Neural cell (in vitro differentiated cells): Measurements from ENCODE around the gene GPR152.

Experiments used
- EP300 ChIP-seq: fragments of 450-650 bp; conservative IDR thresholded peaks from 2 replicates; pipeline ENCODE4 v1.6.1; 2014; ENCODE audit warnings: antibody characterized with exemption, mild to moderate bottlenecking, moderate library complexity; ENCODE audit not compliant: poor library complexity, severe bottlenecking
- EZH2 ChIP-seq: fragments of 200-600, 300-800 bp; shearing (Covaris generic), sonication (generic); IDR thresholded peaks from 2 replicates; pipeline ENCODE4 v1.6.1; 2014; ENCODE audit warnings: antibody characterized with exemption, low read length, borderline replicate concordance, mild to moderate bottlenecking; ENCODE audit not compliant: insufficient read depth, poor library complexity, severe bottlenecking
- MXI1 ChIP-seq: fragments of 450-650 bp; conservative IDR thresholded peaks from 2 replicates; pipeline ENCODE4 v1.6.1; 2014; ENCODE audit warnings: antibody characterized with exemption, mild to moderate bottlenecking; ENCODE audit not compliant: poor library complexity, severe bottlenecking
- POLR2AphosphoS5 ChIP-seq: IDR thresholded peaks from 2 replicates; pipeline ENCODE4 v1.6.1; 2012
- RAD21 ChIP-seq: fragments of 450-650 bp; conservative IDR thresholded peaks from 2 replicates; pipeline ENCODE4 v1.6.1; 2014; ENCODE audit warnings: antibody characterized with exemption, mild to moderate bottlenecking, moderate library complexity
- SMC3 ChIP-seq: fragments of 450-650 bp; conservative IDR thresholded peaks from 2 replicates; pipeline ENCODE4 v1.6.1; 2014; ENCODE audit warnings: antibody characterized with exemption, mild to moderate bottlenecking, moderate library complexity; ENCODE audit not compliant: poor library complexity
- TAF1 ChIP-seq: IDR thresholded peaks from 2 replicates; pipeline ENCODE4 v1.6.1; 2012; ENCODE audit warnings: low read depth
- TF ChIP-seq, protein P1 (sequence below): fragments of 450-650 bp; IDR thresholded peaks from 2 replicates; pipeline ENCODE4 v1.5.1; 2014; ENCODE audit warnings: antibody characterized with exemption, mild to moderate bottlenecking, moderate library complexity; ENCODE audit not compliant: poor library complexity, severe bottlenecking
- TF ChIP-seq, protein P2 (sequence below): IDR thresholded peaks from 2 replicates; pipeline ENCODE4 v1.6.1; 2012; ENCODE audit warnings: borderline replicate concordance

DNA sequence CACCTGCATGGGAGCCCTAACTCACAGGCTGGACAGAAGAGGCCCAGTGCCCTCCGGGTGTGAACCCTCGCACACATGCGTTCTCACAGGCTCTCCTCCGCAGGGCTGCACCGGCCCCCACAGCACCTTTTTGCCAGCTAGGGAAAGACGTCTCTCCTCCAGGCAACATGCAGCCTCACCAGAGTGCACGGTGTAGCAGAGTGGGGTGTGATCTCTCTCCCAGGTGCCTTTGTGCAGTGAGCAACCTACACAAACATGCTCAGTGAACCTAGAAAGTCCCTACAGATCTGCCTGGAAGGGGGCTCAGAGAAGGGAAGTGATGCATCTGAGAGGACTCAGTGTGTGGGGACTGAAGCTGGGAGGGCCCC, 40.8 kb downstream of the GPR152 start:
- TF ChIP-seq, protein P1, sequence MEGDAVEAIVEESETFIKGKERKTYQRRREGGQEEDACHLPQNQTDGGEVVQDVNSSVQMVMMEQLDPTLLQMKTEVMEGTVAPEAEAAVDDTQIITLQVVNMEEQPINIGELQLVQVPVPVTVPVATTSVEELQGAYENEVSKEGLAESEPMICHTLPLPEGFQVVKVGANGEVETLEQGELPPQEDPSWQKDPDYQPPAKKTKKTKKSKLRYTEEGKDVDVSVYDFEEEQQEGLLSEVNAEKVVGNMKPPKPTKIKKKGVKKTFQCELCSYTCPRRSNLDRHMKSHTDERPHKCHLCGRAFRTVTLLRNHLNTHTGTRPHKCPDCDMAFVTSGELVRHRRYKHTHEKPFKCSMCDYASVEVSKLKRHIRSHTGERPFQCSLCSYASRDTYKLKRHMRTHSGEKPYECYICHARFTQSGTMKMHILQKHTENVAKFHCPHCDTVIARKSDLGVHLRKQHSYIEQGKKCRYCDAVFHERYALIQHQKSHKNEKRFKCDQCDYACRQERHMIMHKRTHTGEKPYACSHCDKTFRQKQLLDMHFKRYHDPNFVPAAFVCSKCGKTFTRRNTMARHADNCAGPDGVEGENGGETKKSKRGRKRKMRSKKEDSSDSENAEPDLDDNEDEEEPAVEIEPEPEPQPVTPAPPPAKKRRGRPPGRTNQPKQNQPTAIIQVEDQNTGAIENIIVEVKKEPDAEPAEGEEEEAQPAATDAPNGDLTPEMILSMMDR, result no peak
- TF ChIP-seq RAD21, result no peak
- no peak for TF ChIP-seq EZH2
- no peak for TF ChIP-seq SMC3
- no peak for TF ChIP-seq EP300
- TF ChIP-seq, protein P2, sequence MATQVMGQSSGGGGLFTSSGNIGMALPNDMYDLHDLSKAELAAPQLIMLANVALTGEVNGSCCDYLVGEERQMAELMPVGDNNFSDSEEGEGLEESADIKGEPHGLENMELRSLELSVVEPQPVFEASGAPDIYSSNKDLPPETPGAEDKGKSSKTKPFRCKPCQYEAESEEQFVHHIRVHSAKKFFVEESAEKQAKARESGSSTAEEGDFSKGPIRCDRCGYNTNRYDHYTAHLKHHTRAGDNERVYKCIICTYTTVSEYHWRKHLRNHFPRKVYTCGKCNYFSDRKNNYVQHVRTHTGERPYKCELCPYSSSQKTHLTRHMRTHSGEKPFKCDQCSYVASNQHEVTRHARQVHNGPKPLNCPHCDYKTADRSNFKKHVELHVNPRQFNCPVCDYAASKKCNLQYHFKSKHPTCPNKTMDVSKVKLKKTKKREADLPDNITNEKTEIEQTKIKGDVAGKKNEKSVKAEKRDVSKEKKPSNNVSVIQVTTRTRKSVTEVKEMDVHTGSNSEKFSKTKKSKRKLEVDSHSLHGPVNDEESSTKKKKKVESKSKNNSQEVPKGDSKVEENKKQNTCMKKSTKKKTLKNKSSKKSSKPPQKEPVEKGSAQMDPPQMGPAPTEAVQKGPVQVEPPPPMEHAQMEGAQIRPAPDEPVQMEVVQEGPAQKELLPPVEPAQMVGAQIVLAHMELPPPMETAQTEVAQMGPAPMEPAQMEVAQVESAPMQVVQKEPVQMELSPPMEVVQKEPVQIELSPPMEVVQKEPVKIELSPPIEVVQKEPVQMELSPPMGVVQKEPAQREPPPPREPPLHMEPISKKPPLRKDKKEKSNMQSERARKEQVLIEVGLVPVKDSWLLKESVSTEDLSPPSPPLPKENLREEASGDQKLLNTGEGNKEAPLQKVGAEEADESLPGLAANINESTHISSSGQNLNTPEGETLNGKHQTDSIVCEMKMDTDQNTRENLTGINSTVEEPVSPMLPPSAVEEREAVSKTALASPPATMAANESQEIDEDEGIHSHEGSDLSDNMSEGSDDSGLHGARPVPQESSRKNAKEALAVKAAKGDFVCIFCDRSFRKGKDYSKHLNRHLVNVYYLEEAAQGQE, result no peak
- TF ChIP-seq POLR2AphosphoS5, result no peak
- TF ChIP-seq TAF1, result no peak
- no peak for TF ChIP-seq MXI1
